H9 (cell line): Measurements from ENCODE around the gene NBPF26. TPM values are rescaled to one million over a fixed set of nuclear protein-coding genes. Genes with fewer than 3 reads are reported as not detected.
"Not testable (repeated sequence)": the region's sequence is repeated elsewhere in the genome, so short reads cannot be mapped to it uniquely, and the experiment has no call there.

Source experiments
- DNase-seq: peaks from one replicate; pipeline ENCODE4 v3.0.0-alpha.2; 2017
- H2AFZ ChIP-seq: one replicate; pipeline ENCODE4 v1.6.1; 2013; ENCODE audit warnings: mild to moderate bottlenecking, low read length, control low read depth, moderate library complexity
- H2AK5ac ChIP-seq: 2 replicates; pipeline ENCODE4 v1.6.1; 2013; ENCODE audit warnings: low read length, control low read depth, mixed read lengths; ENCODE audit not compliant: insufficient read length
- H2BK120ac ChIP-seq: one replicate; pipeline ENCODE4 v1.6.1; 2013; ENCODE audit warnings: low read depth, mild to moderate bottlenecking, low read length, control low read depth, inconsistent platforms; ENCODE audit not compliant: poor library complexity, severe bottlenecking
- H2BK12ac ChIP-seq: 2 replicates; pipeline ENCODE4 v1.6.1; 2013; ENCODE audit warnings: low read length, control low read depth, mixed read lengths, low read depth; ENCODE audit not compliant: insufficient read length
- H2BK15ac ChIP-seq: 2 replicates; pipeline ENCODE4 v1.6.1; 2013; ENCODE audit warnings: low read depth, low read length, control low read depth
- H2BK20ac ChIP-seq: one replicate; pipeline ENCODE4 v1.6.1; 2013; ENCODE audit warnings: low read depth, mild to moderate bottlenecking, low read length, control low read depth, inconsistent platforms; ENCODE audit not compliant: poor library complexity, severe bottlenecking
- H2BK5ac ChIP-seq: 2 replicates; pipeline ENCODE4 v1.6.1; 2013; ENCODE audit warnings: low read length, control low read depth, mixed read lengths; ENCODE audit not compliant: insufficient read length
- H3K14ac ChIP-seq: 2 replicates; pipeline ENCODE4 v1.6.1; 2013; ENCODE audit warnings: low read length, control low read depth; ENCODE audit not compliant: insufficient read depth
- H3K18ac ChIP-seq: 2 replicates; pipeline ENCODE4 v1.6.1; 2013; ENCODE audit warnings: low read depth, mild to moderate bottlenecking, mixed read lengths, low read length, control low read depth; ENCODE audit not compliant: insufficient read length
- H3K23ac ChIP-seq: 2 replicates; pipeline ENCODE4 v1.6.1; 2013; ENCODE audit warnings: low read length, control low read depth, mixed read lengths, low read depth; ENCODE audit not compliant: insufficient read length
- H3K23me2 ChIP-seq: 2 replicates; pipeline ENCODE4 v1.6.1; 2013; ENCODE audit warnings: low read depth, mild to moderate bottlenecking, mixed read lengths, low read length, control low read depth; ENCODE audit not compliant: insufficient read length, poor library complexity, severe bottlenecking
- H3K27ac ChIP-seq: 2 replicates; pipeline ENCODE4 v1.5.1; 2013; ENCODE audit warnings: low read length, control low read depth, mixed read lengths, low read depth; ENCODE audit not compliant: insufficient read length
- H3K27me3 ChIP-seq: 2 replicates; pipeline ENCODE4 v1.6.1; 2013; ENCODE audit warnings: low read length, control low read depth, inconsistent platforms; ENCODE audit not compliant: insufficient read depth
- H3K4ac ChIP-seq: 2 replicates; pipeline ENCODE4 v1.6.1; 2013; ENCODE audit warnings: low read depth, mild to moderate bottlenecking, control low read depth, inconsistent platforms, low read length, moderate library complexity
- H3K4me1 ChIP-seq: 2 replicates; pipeline ENCODE4 v1.6.1; 2013; ENCODE audit warnings: low read length, control low read depth, inconsistent platforms; ENCODE audit not compliant: insufficient read depth
- H3K4me2 ChIP-seq: 2 replicates; pipeline ENCODE4 v1.6.1; 2013; ENCODE audit warnings: low read length, control low read depth, mixed read lengths; ENCODE audit not compliant: insufficient read length, insufficient read depth
- H3K56ac ChIP-seq: 2 replicates; pipeline ENCODE4 v1.6.1; 2013; ENCODE audit warnings: low read depth, mild to moderate bottlenecking, mixed read lengths, low read length, control low read depth; ENCODE audit not compliant: insufficient read length
- H3K79me1 ChIP-seq: 2 replicates; pipeline ENCODE4 v1.6.1; 2013; ENCODE audit warnings: low read depth, mild to moderate bottlenecking, moderate library complexity, low read length, control low read depth, inconsistent platforms; ENCODE audit not compliant: insufficient read depth, poor library complexity, severe bottlenecking
- H3K79me2 ChIP-seq: 2 replicates; pipeline ENCODE4 v1.6.1; 2013; ENCODE audit warnings: low read length, control low read depth, inconsistent platforms; ENCODE audit not compliant: insufficient read depth
- H3K9ac ChIP-seq: 2 replicates; pipeline ENCODE4 v1.6.1; 2013; ENCODE audit warnings: low read length, control low read depth, mixed read lengths; ENCODE audit not compliant: insufficient read length; ENCODE audit errors: extremely low read depth
- H3K9me3 ChIP-seq: one replicate; pipeline ENCODE4 v1.6.1; 2013; ENCODE audit warnings: low read depth, low read length, inconsistent platforms; ENCODE audit not compliant: control insufficient read depth
- H3T11ph ChIP-seq: one replicate; pipeline ENCODE4 v1.6.1; 2013; ENCODE audit warnings: mild to moderate bottlenecking, low read length, control low read depth, inconsistent platforms
- H4K20me1 ChIP-seq: one replicate; pipeline ENCODE4 v1.6.1; 2013; ENCODE audit not compliant: control insufficient read depth, insufficient read length, insufficient read depth
- H4K5ac ChIP-seq: 2 replicates; pipeline ENCODE4 v1.6.1; 2013; ENCODE audit warnings: low read depth, mild to moderate bottlenecking, mixed read lengths, low read length, control low read depth; ENCODE audit not compliant: insufficient read length
- H4K8ac ChIP-seq: replicated peaks from 2 replicates; pipeline ENCODE4 v1.6.1; 2013; ENCODE audit warnings: low read length, control low read depth, mixed read lengths, low read depth; ENCODE audit not compliant: insufficient read length
- H4K91ac ChIP-seq: 2 replicates; pipeline ENCODE4 v1.6.1; 2013; ENCODE audit warnings: low read depth, mild to moderate bottlenecking, moderate library complexity, mixed read lengths, low read length, control low read depth; ENCODE audit not compliant: insufficient read length
- H3K27ac Mint-ChIP-seq, 3 experiments: 2 replicates in 2 of 3; 3 replicates in 1 of 3; pipeline ENCODE4 v1.8.0; 2020 to 2021; ENCODE audit warnings: mixed read lengths in 3 of 3, mild to moderate bottlenecking in 1 of 3, moderate library complexity in 1 of 3
- H3K27me3 Mint-ChIP-seq: 2 replicates; pipeline ENCODE4 v1.8.0; 2021; ENCODE audit warnings: low read depth, mild to moderate bottlenecking, moderate library complexity, mixed read lengths
- H3K36me3 Mint-ChIP-seq, 3 experiments: 2 replicates in 2 of 3; 3 replicates in 1 of 3; pipeline ENCODE4 v1.8.0; 2020 to 2021; ENCODE audit warnings: low read depth in 3 of 3, mixed read lengths in 3 of 3; ENCODE audit not compliant: insufficient read depth in 1 of 3
- H3K4me1 Mint-ChIP-seq, 2 experiments: 2 replicates each; pipeline ENCODE4 v1.8.0; 2020; ENCODE audit warnings: mixed read lengths in 2 of 2
- H3K4me3 Mint-ChIP-seq, 2 experiments: 2 replicates in 1 of 2; 3 replicates in 1 of 2; pipeline ENCODE4 v1.8.0; 2020 to 2021; ENCODE audit warnings: mild to moderate bottlenecking in 2 of 2, mixed read lengths in 2 of 2, moderate library complexity in 1 of 2
- H3K9me3 Mint-ChIP-seq, 2 experiments: 2 replicates in 1 of 2; 3 replicates in 1 of 2; pipeline ENCODE4 v1.8.0; 2020; ENCODE audit warnings: mild to moderate bottlenecking in 2 of 2, mixed read lengths in 2 of 2, moderate library complexity in 1 of 2
- WGBS: extraction: QIAGEN DNeasy Blood & Tissue Kit; methylation state at CpG from one replicate; pipeline ENCODE4 v1.1.7; 2013; ENCODE audit warnings: missing lambda C conversion rate, low lambda C conversion rate, mixed read lengths; ENCODE audit not compliant: insufficient read length; ENCODE audit errors: extremely low coverage; 5-methylcytosine and 5-hydroxymethylcytosine counted together
- total RNA-seq: library from RNA; stranded (reverse); gene quantifications from 2 replicates; pipeline ENCODE4 v1.2.1, GENCODE V29; 2021

The NBPF26 gene
- total RNA-seq, 1 experiment from 2014 or later = 9.9 TPM

DNA sequence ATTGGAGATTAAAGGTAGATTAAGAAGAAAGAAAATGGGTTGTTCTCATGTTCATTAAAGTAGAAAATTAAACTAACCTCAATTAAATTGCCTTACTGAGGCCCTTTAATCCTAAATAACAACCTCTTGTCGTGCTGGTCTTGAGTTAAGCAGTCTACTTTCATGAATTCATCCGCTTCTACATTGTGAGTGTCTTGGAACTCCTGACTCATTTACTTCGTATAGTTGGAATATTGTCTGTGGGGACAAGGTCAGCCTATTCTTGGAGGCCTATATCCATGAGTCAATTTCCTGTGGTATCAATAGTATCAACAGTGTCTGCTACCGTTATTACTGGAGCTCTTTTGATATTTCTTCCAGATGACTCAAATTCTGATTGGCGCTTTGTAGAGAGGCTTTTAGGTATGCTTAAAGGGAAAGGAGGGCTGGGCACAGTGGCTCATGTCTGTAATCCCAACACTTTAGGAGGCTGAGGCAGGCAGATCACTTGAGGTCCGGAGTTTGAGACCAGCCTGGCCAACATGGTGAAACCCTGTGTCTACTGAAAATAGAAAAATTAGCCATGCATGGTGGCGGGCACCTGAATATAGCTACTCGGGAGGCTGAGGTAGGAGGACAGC, 136.0 kb downstream of the NBPF26 start:
- not testable (repeated sequence) for H3K9ac ChIP-seq, H3K56ac ChIP-seq, H3K14ac ChIP-seq, H3K27ac ChIP-seq, H3K27me3 Mint-ChIP-seq, H2BK120ac ChIP-seq, H2BK5ac ChIP-seq, H3K4me3 Mint-ChIP-seq, H3K4me1 Mint-ChIP-seq, H4K91ac ChIP-seq, H3K18ac ChIP-seq, H3K79me2 ChIP-seq, H3K27me3 ChIP-seq, H3K27ac Mint-ChIP-seq, H2BK12ac ChIP-seq, H2AFZ ChIP-seq, H3T11ph ChIP-seq, H4K20me1 ChIP-seq, H3K36me3 Mint-ChIP-seq, H3K79me1 ChIP-seq, H4K5ac ChIP-seq, H3K9me3 ChIP-seq, H3K23ac ChIP-seq, DNase-seq, H2BK15ac ChIP-seq, H3K9me3 Mint-ChIP-seq, H3K4me1 ChIP-seq, H4K8ac ChIP-seq, H2BK20ac ChIP-seq, H3K4ac ChIP-seq, H3K23me2 ChIP-seq, H2AK5ac ChIP-seq, H3K4me2 ChIP-seq
- WGBS = no CpG with 5 or more reads among the region's 8 CpGs

DNA sequence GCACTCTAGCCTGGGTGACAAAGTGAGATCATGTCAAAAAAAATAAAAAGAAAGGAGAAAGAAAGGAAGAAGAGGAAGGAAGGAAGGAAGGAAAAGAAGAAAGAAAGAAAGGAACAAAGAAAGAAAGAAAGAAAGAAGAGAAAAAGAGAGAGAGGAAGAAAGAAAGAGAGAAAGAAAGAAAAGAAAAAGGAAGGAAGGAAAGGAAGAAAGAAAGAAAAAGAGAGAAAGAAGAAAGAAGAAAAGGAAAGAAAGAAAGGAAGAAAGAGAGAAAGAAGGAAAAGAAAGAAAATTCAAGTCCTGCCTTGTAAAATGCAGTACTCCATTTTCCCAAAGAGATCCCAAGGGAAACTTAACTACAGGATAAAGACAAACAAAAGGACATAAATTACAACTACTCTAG, 154.5 kb downstream of the NBPF26 start:
- H2BK12ac ChIP-seq, H3K23ac ChIP-seq, H3K9me3 Mint-ChIP-seq, H3K27ac ChIP-seq, H3K9ac ChIP-seq, H3K27me3 ChIP-seq, H3K79me1 ChIP-seq, H3K4me1 Mint-ChIP-seq, H3K56ac ChIP-seq, H3K14ac ChIP-seq, H3K4me2 ChIP-seq, H3K79me2 ChIP-seq, H3T11ph ChIP-seq, H3K18ac ChIP-seq, H3K27me3 Mint-ChIP-seq, H3K23me2 ChIP-seq, H2BK120ac ChIP-seq, H2AFZ ChIP-seq, H3K4me1 ChIP-seq, H4K91ac ChIP-seq, H3K4me3 Mint-ChIP-seq, H2BK20ac ChIP-seq, H3K27ac Mint-ChIP-seq, H3K36me3 Mint-ChIP-seq, H2BK15ac ChIP-seq, H4K5ac ChIP-seq, DNase-seq, H4K8ac ChIP-seq, H4K20me1 ChIP-seq, H3K9me3 ChIP-seq, H2BK5ac ChIP-seq, H3K4ac ChIP-seq, H2AK5ac ChIP-seq: not testable (repeated sequence)
